GM21737 (cell line): Measurements from ENCODE around the gene AHDC1.
"Not testable (repeated sequence)": the region's sequence is repeated elsewhere in the genome, so short reads cannot be mapped to it uniquely, and the experiment has no call there.

ENCODE experiments used
- ATAC-seq: cut with Tn5 transposase; IDR thresholded peaks from one replicate; pipeline ENCODE4 v1.9.1; 2021; ENCODE audit warnings: mild to moderate bottlenecking, moderate library complexity; ENCODE audit not compliant: unreplicated experiment

Gene AHDC1

GRCh38 chr1:27603681-27604578, at the start of gene AHDC1:
Gene AHDC1, minus strand, starts transcription at chr1:27604144. Its CDS starts 52,029 bp downstream, at chr1:27552115.
- ATAC-seq, result peak; percentile 42

- no peak for ATAC-seq
Measured at GRCh38 chr1:27652111-27652864, 48.3 kb upstream of the AHDC1 start.

- ATAC-seq, result no peak
Measured at GRCh38 chr1:27650539-27651175, 46.7 kb upstream of the AHDC1 start.

- ATAC-seq, result no peak
Measured at GRCh38 chr1:27650171-27650538, 46.2 kb upstream of the AHDC1 start.

GRCh38 chr1:27649306-27649635, 45.3 kb upstream of the AHDC1 start:
- no peak for ATAC-seq

- no peak for ATAC-seq
Measured at GRCh38 chr1:27648602-27649305, 44.8 kb upstream of the AHDC1 start.

GRCh38 chr1:27647328-27647727, 43.4 kb upstream of the AHDC1 start:
- no peak for ATAC-seq

GRCh38 chr1:27646676-27647075, 42.7 kb upstream of the AHDC1 start:
- no peak for ATAC-seq

GRCh38 chr1:27645071-27645415, 41.1 kb upstream of the AHDC1 start:
- ATAC-seq, result no peak

GRCh38 chr1:27644369-27645070, 40.6 kb upstream of the AHDC1 start:
- ATAC-seq, result no peak

- ATAC-seq, result peak; percentile 71
Measured at GRCh38 chr1:27643600-27644368, 39.8 kb upstream of the AHDC1 start.

GRCh38 chr1:27640514-27640913, 36.6 kb upstream of the AHDC1 start:
- ATAC-seq, result not testable (repeated sequence)

GRCh38 chr1:27638805-27639204, 34.9 kb upstream of the AHDC1 start:
- ATAC-seq, result no peak

- no peak for ATAC-seq
Measured at GRCh38 chr1:27638047-27638734, 34.2 kb upstream of the AHDC1 start.

- no peak for ATAC-seq
Measured at GRCh38 chr1:27635396-27636142, 31.6 kb upstream of the AHDC1 start.

- ATAC-seq, result no peak
Measured at GRCh38 chr1:27634985-27635367, 31.0 kb upstream of the AHDC1 start, which contains the start of gene FGR. Gene FGR, minus strand, starts transcription at chr1:27635185. Its CDS starts 11,269 bp downstream, at chr1:27623916.

GRCh38 chr1:27634177-27634984, 30.4 kb upstream of the AHDC1 start:
- no peak for ATAC-seq
